ENCODE data around the gene RIPOR1.

Gene RIPOR1

GRCh38 chr16:67528222-67528869 is at the start of gene RIPOR1:
TSS of gene RIPOR1 (plus strand) at chr16:67528829. CDS start at chr16:67538447, 9,618 bp downstream.
- DNase-seq (ENCODE audit: extremely low read depth, low read depth), result no peak

GRCh38 chr16:67480833-67481560 is 47.6 kb upstream of the RIPOR1 start, which contains the start of gene ATP6V0D1:
TSS of gene ATP6V0D1 (minus strand) at chr16:67481157. CDS start at chr16:67481086, 71 bp downstream.
- TF ChIP-seq CTCF (IDR thresholded peaks at IDR 0.05; ENCODE audit: low read depth, low read length), result peak; percentile 85
- peak; percentile 95 for DNase-seq (ENCODE audit: extremely low read depth, low read depth)

More at GRCh38 chr16:67528222-67528869, at the start of gene RIPOR1:
- no peak for TF ChIP-seq CTCF (IDR thresholded peaks at IDR 0.05; ENCODE audit: low read depth, low read length)

GRCh38 chr16:67481561-67482232 is 46.9 kb upstream of the RIPOR1 start:
- DNase-seq (ENCODE audit: extremely low read depth, low read depth), result no peak
- no peak for TF ChIP-seq CTCF (IDR thresholded peaks at IDR 0.05; ENCODE audit: low read depth, low read length)

GRCh38 chr16:67482233-67482924 is 46.2 kb upstream of the RIPOR1 start:
- TF ChIP-seq CTCF (IDR thresholded peaks at IDR 0.05; ENCODE audit: low read depth, low read length), result no peak
- DNase-seq (ENCODE audit: extremely low read depth, low read depth), result no peak

- no peak for TF ChIP-seq CTCF (IDR thresholded peaks at IDR 0.05; ENCODE audit: low read depth, low read length)
- no peak for DNase-seq (ENCODE audit: extremely low read depth, low read depth)
These were observed 45.5 kb upstream of the RIPOR1 start, which contains the start of gene AGRP for GRCh38 chr16:67483150-67483549. TSS of gene AGRP (minus strand) at chr16:67483547. CDS start at chr16:67483398, 149 bp downstream.

- no peak for TF ChIP-seq CTCF (IDR thresholded peaks at IDR 0.05; ENCODE audit: low read depth, low read length)
- DNase-seq (ENCODE audit: extremely low read depth, low read depth), result no peak
These were observed 44.7 kb upstream of the RIPOR1 start for GRCh38 chr16:67483731-67484525.

All from AG09319 (cell line).